Urinary bladder (tissue), 4 donors: Measurements from ENCODE around the gene TPMT. TPM values are rescaled to one million over a fixed set of nuclear protein-coding genes. Genes with fewer than 3 reads are reported as not detected.
"Not testable (repeated sequence)": the region's sequence is repeated elsewhere in the genome, so short reads cannot be mapped to it uniquely, and the experiment has no call there.

Experiments
- DNase-seq: peaks from one replicate; pipeline ENCODE4 v3.0.0-alpha.2; 2015; ENCODE audit errors: extremely low spot score
- H3K27ac ChIP-seq: one replicate; pipeline ENCODE4 v1.5.1; 2013; ENCODE audit warnings: low read depth, mild to moderate bottlenecking, moderate library complexity
- H3K36me3 ChIP-seq: one replicate; pipeline ENCODE4 v1.6.1; 2013; ENCODE audit warnings: mild to moderate bottlenecking, moderate library complexity; ENCODE audit not compliant: insufficient read depth
- H3K4me1 ChIP-seq: one replicate; pipeline ENCODE4 v1.6.1; 2013; ENCODE audit warnings: mild to moderate bottlenecking, moderate library complexity; ENCODE audit not compliant: insufficient read depth
- H3K4me3 ChIP-seq: one replicate; pipeline ENCODE4 v1.5.1; 2013; ENCODE audit warnings: low read depth, low read length
- WGBS: extraction: QIAGEN DNeasy Blood & Tissue Kit; methylation state at CpG from one replicate; pipeline ENCODE4 v1.1.7; 2013; 5-methylcytosine and 5-hydroxymethylcytosine counted together
- polyA plus RNA-seq: library from polyadenylated mRNA; stranded (reverse); fragments of 200-250 nt; gene quantifications from one replicate; pipeline ENCODE4 v1.2.3, GENCODE V29; 2013
- total RNA-seq: library from RNA; depleted of rRNA; stranded (reverse); fragments of >200 nt; gene quantifications from one replicate; pipeline ENCODE4 v1.2.3, GENCODE V29; 2014
- donor health status: healthy with polysubstance abuse.
- donor health status: healthy.

TPMT gene
- total and polyA plus RNA-seq, 2 donors, result 8.9 to 12.3 TPM

DNA sequence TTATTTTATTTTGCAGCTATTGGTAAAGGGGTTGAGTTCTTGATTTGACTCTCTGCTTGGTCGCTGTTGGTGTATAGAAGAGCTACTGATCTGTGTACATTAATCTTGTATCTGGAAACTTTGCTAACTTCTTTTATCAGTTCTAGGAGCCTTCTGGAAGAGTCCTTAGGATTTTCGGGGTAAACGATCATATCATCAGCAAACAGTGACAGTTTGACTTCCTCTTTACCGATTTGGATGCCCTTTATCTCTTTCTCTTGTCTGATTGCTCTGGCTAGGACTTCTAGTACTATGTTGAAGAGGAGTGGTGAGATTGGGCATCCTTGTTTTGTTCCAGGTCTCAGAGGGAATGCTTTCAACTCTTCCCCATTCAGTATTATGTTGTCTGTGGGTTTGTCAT is 21.3 kb upstream of the TPMT start:
- not testable (repeated sequence) for H3K4me3 ChIP-seq, H3K36me3 ChIP-seq, DNase-seq, H3K27ac ChIP-seq, H3K4me1 ChIP-seq
- WGBS, result 92% methylated on average over 4 of the region's 4 CpGs

DNA sequence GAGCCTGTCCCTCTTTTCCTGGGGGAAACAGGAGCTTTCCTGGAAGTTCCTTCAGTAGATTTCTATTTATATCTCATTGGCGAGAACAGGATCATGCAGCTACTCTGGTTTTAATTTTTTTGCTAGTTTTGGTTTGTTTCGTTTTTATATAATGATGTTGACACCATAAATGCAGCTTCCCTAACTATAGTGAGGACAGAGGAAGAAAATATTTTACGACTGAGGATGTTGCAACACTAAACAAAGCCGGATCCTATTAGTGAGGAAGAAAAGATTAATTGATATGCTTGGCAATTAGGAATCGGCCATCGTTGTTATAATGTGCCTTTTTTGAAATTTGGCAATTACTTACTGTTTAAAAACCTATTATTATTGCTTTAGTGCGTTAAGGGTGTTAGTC is 17.0 kb upstream of the TPMT start:
- H3K4me3 ChIP-seq, result no peak overlapping the region
- WGBS, result 86% methylated on average over 7 of the region's 7 CpGs
- no peaks in the 10 kb centered on the region for H3K4me1 ChIP-seq
- DNase-seq, result no peak
- H3K27ac ChIP-seq, result no peak overlapping the region
- H3K36me3 ChIP-seq, result no peaks in the 10 kb centered on the region

DNA sequence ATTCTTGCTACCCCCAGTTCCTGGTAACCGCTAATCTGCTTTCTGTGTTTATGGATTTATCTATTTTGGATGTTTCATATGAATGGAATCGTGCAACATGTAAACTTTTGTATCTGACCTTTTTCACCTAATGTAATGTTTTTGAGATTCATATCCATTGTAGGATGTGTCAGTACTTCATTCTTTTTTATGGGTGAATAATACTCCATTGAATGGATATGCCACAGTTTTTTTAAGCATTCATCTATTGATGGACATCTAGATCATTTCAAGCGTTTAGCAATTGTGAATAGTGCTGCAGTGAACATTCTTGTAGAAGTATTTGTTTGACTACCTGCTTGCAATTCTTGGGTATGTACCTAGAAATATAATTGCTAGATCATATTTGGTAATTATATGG is 13.4 kb upstream of the TPMT start:
- H3K4me3 ChIP-seq, result no peak overlapping the region
- H3K36me3 ChIP-seq, result no peaks in the 10 kb centered on the region
- no peak overlapping the region for H3K27ac ChIP-seq
- H3K4me1 ChIP-seq, result no peaks in the 10 kb centered on the region
- DNase-seq, result no peak
- 99% methylated on average over 3 of the region's 3 CpGs for WGBS

DNA sequence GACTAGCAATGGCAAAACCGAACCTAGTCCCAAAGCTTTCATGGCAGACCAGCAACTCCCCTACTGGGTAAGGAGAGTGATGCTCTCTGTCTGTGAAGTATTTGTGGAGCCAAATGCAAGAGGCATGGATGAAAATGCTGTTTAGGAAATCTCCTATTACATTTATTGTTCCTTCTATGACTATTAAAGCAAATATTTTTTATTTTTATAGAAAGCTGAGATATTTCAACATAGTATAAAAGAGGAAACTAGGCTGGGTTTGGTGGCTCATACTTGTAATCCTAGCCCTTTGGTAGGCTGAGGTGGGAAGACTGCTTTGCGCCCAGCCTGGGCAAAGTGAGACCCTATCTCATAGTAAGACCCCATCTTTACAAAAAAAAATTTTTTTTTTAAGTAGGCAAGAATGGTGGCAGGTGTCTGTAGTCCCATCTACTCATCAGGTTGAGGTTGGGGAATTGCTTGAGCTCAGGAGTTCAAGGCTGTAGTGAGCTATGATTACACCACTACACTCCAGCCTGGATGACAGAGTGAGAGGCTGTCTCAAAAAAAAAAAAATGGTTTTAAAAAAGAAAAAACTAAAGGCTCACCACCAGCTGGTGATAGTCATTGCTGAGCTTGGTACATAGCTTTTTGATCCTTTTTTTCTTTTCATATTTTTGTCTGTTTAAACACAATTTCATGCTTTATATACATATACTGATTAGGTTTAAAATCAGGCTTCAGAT is 11.6 kb upstream of the TPMT start:
- no peaks in the 10 kb centered on the region for H3K4me1 ChIP-seq
- 94% methylated on average over 2 of the region's 2 CpGs for WGBS
- no peak for DNase-seq
- no peak overlapping the region for H3K27ac ChIP-seq
- H3K4me3 ChIP-seq, result no peak overlapping the region
- peaks cover 4% of the 10 kb centered on the region for H3K36me3 ChIP-seq

DNA sequence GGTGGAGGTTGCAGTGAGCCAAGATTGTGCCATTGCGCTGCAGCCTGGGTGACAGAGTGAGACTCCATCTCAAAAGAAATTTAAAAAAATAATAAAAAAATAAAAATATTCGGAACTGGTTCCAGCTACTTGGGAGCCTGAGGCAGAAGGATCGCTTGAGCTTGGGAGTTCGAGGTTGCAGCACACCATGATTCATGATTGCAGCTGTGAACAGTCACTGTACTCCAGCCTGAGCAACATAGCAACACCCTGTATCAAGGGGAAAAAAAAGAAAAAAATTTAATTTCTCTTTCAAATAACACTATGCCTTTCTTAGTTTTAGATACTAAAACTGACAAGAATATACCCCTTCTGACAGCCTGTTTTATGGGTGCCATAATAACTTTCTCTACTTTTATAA is 10.9 kb upstream of the TPMT start:
- Histone ChIP-seq H3K27ac (no peak overlapping the region), H3K36me3 (peaks cover 4% of the 10 kb centered on the region), H3K4me1 (no peaks in the 10 kb centered on the region), H3K4me3 (no peak overlapping the region)
- 97% methylated on average over 4 of the region's 4 CpGs for WGBS
- DNase-seq, result no peak

DNA sequence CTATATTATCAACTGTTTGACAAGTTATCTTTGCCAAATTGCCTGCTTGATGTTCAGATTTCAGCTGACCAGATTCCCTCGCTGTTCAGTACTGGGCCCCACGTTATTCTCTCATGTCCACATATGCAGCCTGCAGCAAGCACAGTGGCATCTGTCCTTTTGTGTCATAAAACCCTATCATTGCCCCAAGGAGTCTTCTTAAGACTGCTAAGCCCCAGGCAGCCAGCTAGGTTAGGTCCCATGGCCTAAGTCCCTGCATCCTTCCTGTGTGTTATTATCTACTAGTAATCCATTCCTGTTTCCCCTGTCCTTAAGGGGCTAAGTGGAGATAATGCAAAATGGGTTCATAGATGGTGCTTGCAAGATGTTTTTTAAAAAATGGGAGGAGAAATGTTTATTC is 7.5 kb upstream of the TPMT start:
- no peaks in the 10 kb centered on the region for H3K4me1 ChIP-seq
- no peak overlapping the region for H3K27ac ChIP-seq
- DNase-seq, result no peak
- WGBS, result 89% methylated on average over 2 of the region's 2 CpGs
- peaks cover 4% of the 10 kb centered on the region for H3K36me3 ChIP-seq
- no peak overlapping the region for H3K4me3 ChIP-seq

DNA sequence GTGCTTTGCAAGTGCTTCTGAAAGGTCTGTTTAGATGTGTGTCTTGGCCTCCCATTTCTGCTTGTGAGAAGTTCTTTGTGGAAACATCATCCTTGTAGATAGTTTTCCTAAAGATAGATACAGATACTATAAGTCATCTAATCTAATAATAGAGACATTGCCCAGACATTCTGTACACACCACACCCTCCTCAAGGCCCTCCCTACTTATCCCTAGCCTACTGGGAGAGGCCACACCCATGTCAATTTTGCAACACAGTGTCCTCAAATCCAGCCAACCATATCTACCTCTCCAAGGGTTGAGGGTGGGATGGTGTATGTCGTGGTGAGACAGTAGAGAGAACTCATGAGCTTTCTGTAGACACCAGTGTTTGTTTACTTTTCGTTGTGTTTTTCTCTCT is 6.6 kb upstream of the TPMT start:
- WGBS, result 90% methylated on average over 2 of the region's 2 CpGs
- no peak overlapping the region for H3K4me3 ChIP-seq
- H3K36me3 ChIP-seq, result peaks cover 4% of the 10 kb centered on the region
- H3K27ac ChIP-seq, result no peak overlapping the region
- DNase-seq, result no peak
- H3K4me1 ChIP-seq, result no peaks in the 10 kb centered on the region

DNA sequence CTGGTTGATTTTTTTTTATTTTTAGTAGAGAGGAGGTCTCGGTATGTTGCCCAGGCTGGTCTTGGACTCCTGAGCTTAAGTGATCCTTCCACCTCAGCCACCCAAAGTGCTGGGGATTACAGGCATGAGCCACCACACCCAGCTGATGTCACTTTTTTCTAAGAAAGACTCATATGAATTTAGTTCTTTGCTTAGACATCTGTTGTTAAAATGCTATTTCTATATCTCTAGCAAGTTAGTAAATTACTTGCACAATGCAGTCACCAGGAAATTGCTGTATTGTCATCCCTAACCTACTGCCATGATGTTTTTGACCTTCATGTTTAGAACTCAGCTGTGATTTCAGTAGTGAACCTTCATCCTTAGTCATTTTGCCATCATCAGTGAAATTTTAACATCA is 6.0 kb upstream of the TPMT start:
- 91% methylated on average over 1 of the region's 1 CpG for WGBS
- Histone ChIP-seq H3K36me3 (peaks cover 4% of the 10 kb centered on the region), H3K4me1 (no peaks in the 10 kb centered on the region), H3K4me3 (no peak overlapping the region), H3K27ac (no peak overlapping the region)
- no peak for DNase-seq

DNA sequence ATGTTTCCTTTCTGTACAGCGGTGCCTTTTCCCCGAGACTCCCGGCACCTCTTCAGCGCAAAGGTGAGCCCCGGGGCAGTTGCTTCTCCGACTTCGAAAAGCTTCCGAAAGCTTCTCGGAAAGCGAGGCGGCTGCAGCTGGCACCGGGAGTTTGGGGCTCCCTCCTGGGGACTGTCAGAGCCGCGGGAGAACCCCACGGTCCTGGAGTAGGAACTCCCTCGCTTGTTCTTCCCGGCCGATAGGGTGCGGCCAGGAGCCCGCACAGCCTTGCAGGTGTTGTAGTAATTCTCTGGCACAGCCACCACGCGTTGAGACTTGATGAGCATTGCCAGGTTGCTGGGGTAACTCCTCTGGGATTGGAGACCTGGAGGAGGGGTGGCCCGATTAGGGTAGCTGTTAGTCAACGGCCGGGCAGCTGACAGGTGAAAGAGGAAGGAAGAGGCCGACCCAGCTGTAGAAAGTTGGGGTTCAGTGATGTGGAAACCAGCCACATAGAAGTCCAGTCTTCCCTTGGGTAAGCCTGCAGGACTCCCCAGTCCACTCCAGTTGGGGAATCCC is 1.1 kb upstream of the TPMT start:
- peak overlapping the region; percentile 97 for H3K4me3 ChIP-seq
- H3K36me3 ChIP-seq, result no peaks in the 10 kb centered on the region
- 1% methylated on average over 26 of the region's 26 CpGs for WGBS
- peak overlapping the region; percentile 73 for H3K27ac ChIP-seq
- H3K4me1 ChIP-seq, result no peaks in the 10 kb centered on the region
- DNase-seq, result peak; percentile 36

DNA sequence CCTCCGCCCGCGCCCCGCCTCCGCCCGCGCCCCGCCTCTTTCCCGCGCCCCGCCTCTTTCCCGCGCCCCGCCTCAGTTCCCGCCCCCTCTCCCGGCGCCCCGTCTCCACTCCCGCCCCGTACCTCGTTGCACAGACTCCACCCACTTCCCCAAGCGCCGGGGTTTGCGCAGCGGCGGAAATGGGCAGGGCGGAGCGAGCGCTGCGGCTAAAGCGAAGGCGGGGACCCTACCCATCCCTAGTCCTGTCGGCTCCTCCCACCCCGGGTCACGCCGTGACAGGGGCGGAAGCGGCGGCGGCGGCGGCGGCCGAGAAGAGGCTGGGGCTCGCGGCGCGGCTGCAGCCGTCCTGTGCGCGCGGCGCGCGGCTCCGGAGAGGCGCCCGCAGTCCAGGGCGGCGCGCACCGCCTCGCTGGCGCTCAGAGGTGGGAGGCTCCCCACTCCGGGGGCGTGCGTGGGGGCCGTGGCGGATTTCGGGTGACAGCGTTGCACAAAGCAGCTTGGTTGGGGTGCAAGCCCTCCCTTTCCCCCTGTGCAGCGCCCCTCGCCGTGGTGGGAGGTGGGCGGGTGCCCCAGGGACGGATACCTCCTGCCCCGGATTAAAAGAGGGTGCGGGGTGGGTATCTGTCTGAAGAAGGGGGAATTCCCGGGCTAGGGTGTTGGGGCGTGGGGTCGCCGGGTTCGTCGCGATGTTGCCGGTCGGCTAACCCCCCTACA is 430 bp upstream of the TPMT start, which contains the start of gene KDM1B:
Gene KDM1B (plus strand): TSS at position 273 of the 714 bp plus-strand sequence. CDS start 4,474 bp downstream, outside the sequence.
- Histone ChIP-seq H3K4me1 (no peaks in the 10 kb centered on the region), H3K36me3 (no peaks in the 10 kb centered on the region), H3K4me3 (peak within 1 kb of the TSS; percentile 97), H3K27ac (peak within 1 kb of the TSS; percentile 93)
- under 1% methylated on average over 87 of the region's 87 CpGs for WGBS
- DNase-seq, result peak; percentile 95

DNA sequence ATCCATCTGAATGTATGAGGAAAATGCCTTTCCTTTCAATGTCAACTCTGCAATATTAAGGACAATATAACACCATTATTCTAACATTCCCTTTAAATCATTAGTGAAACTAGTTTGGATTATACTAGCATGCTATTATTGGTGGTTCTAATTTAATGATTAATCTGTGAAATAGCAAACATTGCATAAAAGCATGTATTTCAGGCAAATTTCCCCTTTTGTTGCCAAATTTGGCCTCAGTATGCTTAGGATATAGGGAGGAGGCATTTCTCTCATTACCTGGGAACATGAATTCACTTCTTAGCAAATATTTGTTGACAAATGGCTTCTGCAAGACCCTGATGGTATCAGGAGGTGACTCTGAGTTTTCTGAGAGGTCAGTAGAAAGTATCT is 1.6 kb downstream of the TPMT start:
- no peak for DNase-seq

DNA sequence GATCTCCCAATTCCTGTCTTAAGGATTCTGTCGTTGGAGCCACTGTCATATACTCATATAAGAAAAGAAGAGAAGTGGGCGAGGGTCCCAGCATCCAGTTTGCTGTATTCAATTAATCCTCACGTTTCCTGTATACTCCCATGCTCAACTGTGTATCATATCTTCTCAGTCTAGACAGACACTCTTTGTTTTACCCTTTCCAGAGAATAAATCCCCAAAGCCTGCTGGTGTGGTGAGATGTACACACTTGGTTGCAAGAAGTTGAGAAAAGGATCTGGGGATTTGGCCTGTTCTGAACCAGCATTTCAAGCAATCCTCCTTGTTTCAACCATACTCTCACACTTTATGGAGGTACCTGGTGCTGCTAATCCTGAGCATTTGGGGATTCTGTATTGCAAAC is 3.1 kb downstream of the TPMT start:
- no peak overlapping the region for H3K27ac ChIP-seq
- no peak overlapping the region for H3K4me3 ChIP-seq
- H3K4me1 ChIP-seq, result no peaks in the 10 kb centered on the region
- H3K36me3 ChIP-seq, result no peaks in the 10 kb centered on the region
- no peak for DNase-seq
- WGBS, result 82% methylated on average over 3 of the region's 3 CpGs

More for the DNA sequence above, 1.6 kb downstream of the TPMT start:
- Histone ChIP-seq H3K4me3 (no peak overlapping the region), H3K36me3 (no peaks in the 10 kb centered on the region), H3K4me1 (no peaks in the 10 kb centered on the region), H3K27ac (no peak overlapping the region)

DNA sequence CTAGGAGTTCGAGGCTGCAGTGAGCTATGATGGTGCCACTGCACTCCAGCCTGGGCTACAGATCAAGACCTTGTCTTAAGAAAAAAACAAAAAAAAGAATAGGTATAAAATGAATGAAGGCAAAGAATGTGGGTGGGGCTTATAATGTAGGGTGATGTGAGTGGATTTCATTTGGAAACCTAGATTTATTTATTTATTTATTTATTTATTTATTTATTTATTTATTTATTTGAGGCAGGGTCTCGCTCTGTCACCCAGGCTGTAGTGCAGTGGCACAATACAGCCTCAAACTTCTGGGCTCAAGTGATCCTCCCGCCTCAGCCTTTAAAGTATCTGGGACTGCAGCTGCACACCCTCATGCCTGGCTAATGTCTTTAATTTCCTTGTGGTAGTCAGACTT is 3.5 kb downstream of the TPMT start:
- H3K27ac ChIP-seq, DNase-seq, H3K4me3 ChIP-seq, H3K4me1 ChIP-seq, H3K36me3 ChIP-seq: not testable (repeated sequence)
- 96% methylated on average over 3 of the region's 3 CpGs for WGBS
